Breast epithelium (tissue), 3 donors: ENCODE results near the gene LGALS9C.
"Not testable (repeated sequence)": the region's sequence is repeated elsewhere in the genome, so short reads cannot be mapped to it uniquely, and the experiment has no call there.

Experiments
- CTCF ChIP-seq, 3 donors: fragments of 450-650 bp; IDR thresholded peaks; one replicate each; pipeline ENCODE4 v1.5.1; 2016 to 2017; ENCODE audit warnings: antibody characterized with exemption in 3 of 3, mild to moderate bottlenecking in 3 of 3, moderate library complexity in 3 of 3
- POLR2A ChIP-seq: fragments of 450-650 bp; IDR thresholded peaks from one replicate; pipeline ENCODE4 v1.6.1; 2016; ENCODE audit warnings: antibody characterized with exemption, mild to moderate bottlenecking, moderate library complexity
- POLR2AphosphoS5 ChIP-seq, 3 donors: sonication (generic); formaldehyde crosslinking; IDR thresholded peaks; one replicate each; pipeline ENCODE4 v1.6.1; 2017; ENCODE audit warnings: antibody characterized with exemption in 3 of 3

DNA sequence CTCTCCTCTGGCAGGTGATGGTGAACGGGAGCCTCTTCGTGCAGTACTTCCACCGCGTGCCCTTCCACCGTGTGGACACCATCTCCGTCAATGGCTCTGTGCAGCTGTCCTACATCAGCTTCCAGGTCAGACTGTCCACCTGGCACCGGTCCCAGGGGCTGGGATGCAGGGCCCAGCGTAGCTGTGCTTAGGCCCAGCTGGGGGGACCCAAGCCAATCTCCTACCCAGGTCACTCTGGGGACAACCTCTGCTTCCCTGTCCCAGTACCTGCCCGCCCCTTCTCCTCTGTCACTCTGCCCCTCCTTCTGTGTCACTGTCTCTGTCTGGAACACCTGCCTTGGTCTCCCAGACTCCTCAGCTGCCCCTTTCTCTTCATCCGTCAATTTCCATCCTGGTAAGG lies 11.0 kb downstream of the LGALS9C start:
- not testable (repeated sequence) for TF ChIP-seq POLR2AphosphoS5 (IDR thresholded peaks at IDR 0.05); CTCF (IDR thresholded peaks at IDR 0.05); POLR2A
